Stimulated activated CD4-positive, alpha-beta T cell treated with anti-CD3 and anti-CD28 coated beads, Interleukin-12 subunit alpha, Interleukin-12 subunit beta, amount 100 ng/mL, for 4 hours (primary cell): ENCODE measurements around the gene ADGRB2.

Experiments used
- DNase-seq: peaks from one replicate; pipeline ENCODE4 v3.0.0-alpha.2; 2020

The ADGRB2 gene

GRCh38 chr1:31793586-31794285 lies 29.6 kb upstream of the ADGRB2 start:
- no peak for DNase-seq

GRCh38 chr1:31793086-31793485 lies 28.9 kb upstream of the ADGRB2 start:
- DNase-seq: no peak

DNA sequence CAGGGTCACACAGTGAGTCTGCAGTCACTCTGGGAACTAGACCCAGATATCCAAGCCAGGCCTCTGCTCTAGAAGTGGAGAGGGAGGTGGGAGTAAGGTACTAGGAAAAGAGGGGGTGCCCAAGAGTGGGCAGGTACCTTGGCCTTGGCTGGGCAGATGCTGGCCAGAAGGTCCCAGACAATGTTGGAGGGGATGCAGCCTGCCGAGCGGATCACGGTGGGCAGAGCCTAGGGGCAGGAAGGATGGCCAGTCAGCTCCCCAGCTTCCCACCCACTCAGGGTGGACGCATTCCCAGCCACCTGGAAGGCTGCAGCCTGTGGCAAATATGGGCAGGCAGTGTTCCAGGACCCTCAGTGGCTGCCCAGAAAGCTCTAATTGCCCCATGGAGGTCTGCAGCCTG lies 28.4 kb upstream of the ADGRB2 start:
- no peak for DNase-seq

GRCh38 chr1:31792116-31792515 lies 28.0 kb upstream of the ADGRB2 start:
- no peak for DNase-seq

GRCh38 chr1:31791131-31791858 lies 27.2 kb upstream of the ADGRB2 start:
- DNase-seq: no peak

GRCh38 chr1:31790641-31791091 lies 26.5 kb upstream of the ADGRB2 start:
- DNase-seq: no peak

GRCh38 chr1:31790140-31790539 lies 26.0 kb upstream of the ADGRB2 start:
- no peak for DNase-seq

- DNase-seq: peak; percentile 99
These were observed 25.3 kb upstream of the ADGRB2 start for GRCh38 chr1:31789259-31790065.

DNA sequence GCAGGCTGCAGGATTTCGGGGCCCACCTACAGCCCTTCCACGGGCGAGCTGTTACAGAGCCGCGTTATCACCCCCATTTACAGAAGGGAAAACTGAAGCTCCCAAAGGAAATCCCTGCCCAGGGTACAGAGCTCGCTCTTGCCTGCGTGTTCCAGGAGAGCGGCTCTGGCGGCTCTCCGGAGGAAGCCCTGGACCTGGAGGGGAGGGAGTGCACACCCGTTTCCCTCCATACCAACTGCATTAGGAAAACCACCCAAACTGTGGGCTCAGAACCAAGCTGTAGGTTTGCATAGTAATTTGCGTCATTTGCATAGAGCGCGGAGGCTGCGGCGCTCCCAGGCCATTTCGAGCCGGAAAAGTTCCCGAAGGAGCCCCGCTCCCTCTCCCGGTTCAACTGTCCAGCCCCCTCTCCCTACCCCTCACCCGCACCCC lies 24.7 kb upstream of the ADGRB2 start:
- no peak for DNase-seq

- peak; percentile 89 for DNase-seq
These were observed 24.1 kb upstream of the ADGRB2 start for GRCh38 chr1:31788138-31788824.

GRCh38 chr1:31787786-31788137 lies 23.6 kb upstream of the ADGRB2 start:
- no peak for DNase-seq

DNA sequence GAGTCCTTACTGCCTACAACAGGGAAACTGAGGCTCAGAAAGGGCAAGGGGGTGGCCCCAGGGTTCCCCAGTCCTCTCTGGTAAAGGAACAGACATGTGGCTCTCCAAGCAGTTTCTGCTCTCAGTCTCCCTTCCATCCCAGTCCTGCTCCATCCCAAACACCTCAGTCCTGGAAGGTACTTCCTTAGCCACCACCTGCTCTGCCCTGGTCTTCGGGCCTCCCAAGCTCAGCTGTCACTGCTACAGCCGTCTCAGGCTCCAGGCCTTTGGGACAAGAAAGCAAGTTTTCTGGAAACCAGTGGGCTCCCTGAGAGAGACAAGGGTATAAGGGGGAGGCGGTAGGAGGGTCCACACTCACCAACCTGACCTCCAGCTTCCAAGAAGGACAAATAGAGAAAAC lies 23.1 kb upstream of the ADGRB2 start:
- no peak for DNase-seq

GRCh38 chr1:31786366-31787060 lies 22.4 kb upstream of the ADGRB2 start:
- no peak for DNase-seq

GRCh38 chr1:31785947-31786290 lies 21.8 kb upstream of the ADGRB2 start:
- no peak for DNase-seq

GRCh38 chr1:31785020-31785946 lies 21.1 kb upstream of the ADGRB2 start:
- DNase-seq: no peak

- DNase-seq: no peak
These were observed 20.3 kb upstream of the ADGRB2 start for GRCh38 chr1:31784356-31785019.

DNA sequence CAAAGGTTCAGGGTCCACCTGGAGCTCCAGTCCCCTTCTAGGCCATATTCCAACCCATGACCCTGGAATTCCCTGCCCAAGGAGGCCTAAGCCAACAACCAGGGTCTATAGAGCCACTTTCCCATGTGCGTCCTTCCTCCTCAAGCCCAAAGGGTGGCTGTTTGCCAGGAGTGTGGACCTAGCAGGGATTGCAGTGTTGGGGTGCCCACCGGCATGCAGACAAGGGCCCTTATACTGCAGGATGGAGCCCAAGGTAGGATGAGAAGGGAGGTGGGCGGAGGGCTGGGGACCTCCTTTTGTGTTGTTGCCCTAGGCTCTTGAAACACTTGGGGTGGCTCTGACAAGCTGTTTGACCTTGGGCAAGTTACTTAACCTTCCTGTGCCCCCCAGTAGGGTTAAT lies 19.7 kb upstream of the ADGRB2 start:
- no peak for DNase-seq

DNA sequence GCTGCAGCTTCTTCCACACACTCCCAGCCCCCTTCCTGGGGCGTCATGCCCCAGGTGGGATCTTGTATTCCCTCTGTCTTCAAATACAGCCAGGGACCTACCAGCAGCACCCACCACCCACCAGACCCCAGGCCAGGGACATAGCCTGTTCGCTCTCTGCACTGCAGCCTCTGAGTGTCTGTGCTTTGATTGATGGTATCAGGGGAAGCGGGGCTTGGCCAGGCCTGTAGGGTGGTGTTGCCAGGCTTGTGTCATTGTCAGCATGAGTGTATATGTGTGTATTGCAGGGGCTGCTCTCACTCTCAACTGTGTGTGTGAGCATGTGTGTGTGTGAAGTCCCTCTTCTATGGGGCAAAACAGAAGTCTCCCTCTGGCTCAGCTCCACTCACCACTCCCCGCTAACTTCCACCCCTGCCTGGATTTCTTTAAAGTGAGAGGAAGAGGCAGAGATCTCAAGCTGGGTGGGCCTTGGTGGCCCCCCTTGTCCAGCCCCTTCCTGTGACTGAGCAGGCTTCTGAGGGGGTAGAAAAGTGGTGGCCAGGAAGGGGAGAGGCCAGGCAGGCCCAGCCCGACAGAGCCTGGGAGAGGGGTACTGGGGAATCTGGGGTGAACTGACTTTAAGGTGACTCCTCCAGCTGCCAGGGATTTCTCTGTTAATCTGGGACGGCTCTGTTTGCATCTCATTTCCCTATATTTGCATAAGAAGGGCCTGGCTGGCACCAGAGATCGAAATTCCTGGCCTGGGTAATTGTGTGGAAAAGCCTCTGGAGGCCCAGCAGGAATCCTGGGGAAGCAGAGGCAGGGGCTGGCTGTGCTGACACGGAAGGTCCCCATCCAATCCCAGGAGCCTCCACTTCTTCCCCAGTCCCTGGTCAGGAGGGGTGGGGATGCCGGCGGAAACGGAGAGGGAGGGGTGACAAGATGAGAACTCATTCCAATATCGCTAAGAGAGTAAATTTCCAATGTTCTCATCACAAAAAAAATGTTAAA lies 18.6 kb upstream of the ADGRB2 start:
- DNase-seq: no peak

GRCh38 chr1:31781756-31782371 lies 17.7 kb upstream of the ADGRB2 start:
- DNase-seq: no peak
